GM18526 (cell line): ENCODE results near the gene TTR.

Source experiments
- POLR2A ChIP-seq: IDR thresholded peaks from 3 replicates; pipeline ENCODE4 v1.6.1; 2011; ENCODE audit not compliant: insufficient read length; ENCODE audit errors: extremely low read depth

The TTR gene

DNA sequence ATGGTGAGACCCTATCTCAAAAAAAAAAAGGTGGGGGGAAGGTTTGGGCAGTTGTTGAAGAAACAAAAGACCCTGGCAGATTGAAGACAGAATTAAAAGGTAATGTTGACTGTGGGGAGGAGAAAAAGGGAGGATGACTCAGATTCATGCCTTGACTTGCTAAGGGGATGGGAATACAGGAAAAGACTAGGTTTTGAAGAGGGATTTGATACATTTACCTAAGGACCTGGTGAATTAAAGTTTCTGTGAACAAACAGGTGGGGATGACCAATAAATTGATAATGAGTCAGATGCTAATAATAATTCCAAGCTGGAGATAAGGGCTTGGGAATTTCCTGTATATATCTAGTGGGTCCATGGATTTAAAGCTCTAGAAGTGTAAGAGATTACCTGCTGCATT is 27.6 kb downstream of the TTR start:
- no peak for TF ChIP-seq POLR2A

DNA sequence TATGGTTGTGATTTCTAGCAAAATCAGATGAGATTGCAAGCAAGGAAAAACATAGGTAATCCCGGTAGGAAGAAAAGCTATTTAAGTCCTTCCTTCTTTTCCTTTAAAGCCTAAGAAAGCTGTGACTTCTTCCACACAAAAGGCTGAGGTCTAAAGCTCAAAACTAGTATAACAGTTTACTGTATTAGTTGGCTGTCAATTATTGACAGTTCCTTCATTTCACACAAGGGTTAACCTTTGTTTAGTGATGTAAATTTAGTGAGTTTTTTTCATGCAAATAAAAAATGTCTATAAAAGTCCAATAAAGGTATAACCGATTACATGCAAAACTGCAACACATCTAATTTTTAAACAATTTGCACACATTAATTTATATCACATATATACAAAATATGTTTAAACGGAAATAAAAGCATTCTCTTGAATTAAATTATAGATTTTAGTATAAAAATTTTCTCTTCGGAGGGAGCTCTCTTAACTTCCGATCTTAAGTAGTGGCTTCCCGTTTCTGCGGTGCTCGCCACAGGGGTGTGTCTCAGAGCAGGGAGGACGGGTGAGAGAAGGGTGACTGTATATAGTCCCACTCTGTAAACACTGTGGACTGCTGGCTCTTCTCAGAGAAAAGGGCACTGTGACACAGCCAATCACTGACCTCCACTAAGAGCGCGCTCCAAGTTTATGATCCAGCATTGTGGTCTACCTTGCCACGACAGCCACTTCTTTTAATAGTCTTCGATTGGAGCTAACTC is 33.4 kb downstream of the TTR start:
- no peak for TF ChIP-seq POLR2A

DNA sequence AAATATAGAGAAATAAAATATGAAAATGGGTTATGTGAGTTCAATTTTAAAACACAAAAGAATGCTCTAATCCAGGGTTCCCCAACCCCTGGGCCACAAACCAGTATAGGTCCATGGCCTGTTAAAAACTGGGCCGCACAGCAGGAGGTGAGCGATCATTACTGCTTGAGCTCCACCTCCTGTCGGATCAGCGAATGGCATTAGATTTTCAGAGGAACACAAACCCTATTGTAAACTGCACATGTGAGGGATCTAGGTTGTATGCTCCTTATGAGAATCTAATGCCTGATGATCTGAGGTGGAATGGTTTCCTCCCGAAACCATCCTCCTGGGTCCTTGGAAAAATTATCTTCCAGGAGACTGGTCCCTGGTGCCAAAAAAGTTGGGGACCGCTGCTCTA is 34.7 kb downstream of the TTR start:
- no peak for TF ChIP-seq POLR2A

DNA sequence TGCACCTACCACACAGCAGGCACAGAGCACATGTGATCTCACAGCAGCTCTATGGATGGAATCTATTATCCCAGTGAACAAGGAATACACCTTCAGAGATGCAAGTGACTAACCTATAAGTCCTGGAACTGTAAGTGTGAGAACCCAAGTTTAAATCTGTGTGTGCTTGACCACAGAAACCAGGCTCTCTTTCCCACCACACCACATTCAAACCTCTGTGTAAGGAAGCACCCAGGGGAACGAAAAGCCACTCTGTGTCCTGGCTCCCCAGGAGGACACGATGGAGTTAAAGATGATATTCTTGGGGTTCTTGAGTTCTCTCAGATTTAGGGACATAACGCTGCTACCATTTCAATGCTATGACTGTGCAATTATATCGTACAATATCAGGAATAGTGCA is 38.9 kb downstream of the TTR start:
- no peak for TF ChIP-seq POLR2A

DNA sequence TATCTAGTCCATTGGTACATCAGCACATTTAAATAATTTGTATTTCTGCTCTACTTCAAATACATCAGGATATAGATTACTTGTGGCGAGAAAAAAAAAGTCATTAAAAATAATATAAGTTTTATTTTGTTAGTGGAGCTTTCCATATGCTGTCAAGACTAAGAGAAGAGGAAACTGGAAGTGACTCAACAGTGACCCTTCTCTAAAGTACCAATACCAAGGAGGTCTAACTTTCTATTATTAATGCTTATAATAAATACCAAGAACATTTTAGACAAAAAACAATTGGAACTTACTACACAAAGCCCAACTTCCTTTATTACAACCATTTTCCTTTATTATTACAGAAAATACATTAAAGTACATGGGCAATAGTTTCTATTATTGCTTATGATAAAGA is 39.8 kb downstream of the TTR start:
- no peak for TF ChIP-seq POLR2A

DNA sequence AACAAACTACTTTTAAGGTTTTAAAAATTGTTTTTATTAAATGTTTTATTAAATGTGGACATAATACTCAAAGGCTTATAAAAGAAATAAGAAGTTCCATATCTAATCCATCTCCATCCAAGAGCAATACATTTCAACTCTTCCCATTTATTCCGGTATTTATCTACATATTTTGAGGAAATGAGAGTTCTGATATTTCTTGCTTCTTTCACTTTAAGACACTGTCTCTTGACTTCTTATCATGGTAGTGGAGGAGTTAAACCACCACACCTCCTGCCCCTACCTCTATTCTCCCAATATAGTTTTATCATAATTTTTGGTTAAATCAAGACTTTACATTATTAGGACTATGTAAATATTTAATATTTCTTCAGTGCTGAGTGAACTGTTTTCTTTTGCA is 40.7 kb downstream of the TTR start:
- TF ChIP-seq POLR2A, result no peak

DNA sequence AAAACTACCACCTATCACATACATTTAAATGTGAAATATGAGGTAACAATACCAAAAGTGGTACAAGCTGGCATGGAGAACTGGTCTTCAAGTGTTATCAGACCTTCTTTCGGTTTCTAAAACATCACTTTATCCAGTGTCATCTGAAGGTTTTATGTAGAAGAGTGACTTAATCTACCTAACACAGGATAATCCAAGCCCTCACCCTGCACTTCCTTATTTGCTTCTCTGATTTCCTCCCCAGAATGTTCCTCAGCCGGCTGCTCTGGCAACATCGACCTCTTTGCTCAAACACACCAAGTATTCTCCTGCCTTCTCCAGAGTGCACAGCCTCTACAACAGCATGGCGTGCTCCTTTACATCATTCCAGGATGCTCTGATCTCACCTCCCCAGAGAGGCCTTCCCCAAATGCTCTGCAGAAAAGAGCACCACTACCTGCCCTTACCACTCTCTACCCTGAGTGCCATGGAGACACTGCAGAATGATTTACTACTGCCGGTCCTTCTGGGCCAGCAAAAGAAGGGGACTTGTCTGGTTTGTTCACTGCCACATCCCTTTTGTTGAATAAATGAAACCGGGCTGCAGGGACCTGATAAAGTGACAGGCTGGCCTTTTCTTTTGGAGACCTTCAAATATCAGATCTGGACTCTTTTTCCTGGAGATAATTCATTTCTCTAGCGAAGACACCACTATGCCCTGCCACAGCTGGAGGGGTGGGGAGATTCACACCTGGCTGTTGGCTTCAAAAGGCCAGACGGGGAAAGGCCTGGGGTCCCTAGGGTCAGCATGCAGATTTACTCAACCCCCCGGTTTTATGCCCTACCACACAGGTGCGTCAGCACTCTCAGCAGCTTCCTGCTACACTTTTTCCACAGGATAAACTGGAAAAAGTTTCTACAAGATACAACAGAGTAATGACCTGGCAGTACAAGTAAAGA is 42.0 kb downstream of the TTR start:
- TF ChIP-seq POLR2A, result no peak

DNA sequence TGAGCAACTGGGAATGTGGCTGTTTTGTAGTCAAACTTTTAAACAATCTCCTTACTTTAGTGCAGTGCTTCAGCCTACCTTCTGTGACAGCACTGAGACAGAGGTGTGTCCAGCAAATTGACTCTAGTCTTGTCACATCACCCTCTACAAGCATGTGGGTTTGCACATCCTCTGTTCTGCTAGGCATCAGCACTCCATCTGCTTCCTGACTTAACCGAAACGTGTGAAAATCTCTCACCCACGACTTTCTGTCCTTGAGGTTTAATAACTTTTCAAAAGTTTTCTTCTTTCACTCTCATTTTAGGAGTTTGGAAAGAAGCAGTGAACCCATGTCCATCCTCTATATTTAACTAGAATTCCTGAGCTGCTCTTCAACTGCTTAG is 42.6 kb downstream of the TTR start:
- no peak for TF ChIP-seq POLR2A

DNA sequence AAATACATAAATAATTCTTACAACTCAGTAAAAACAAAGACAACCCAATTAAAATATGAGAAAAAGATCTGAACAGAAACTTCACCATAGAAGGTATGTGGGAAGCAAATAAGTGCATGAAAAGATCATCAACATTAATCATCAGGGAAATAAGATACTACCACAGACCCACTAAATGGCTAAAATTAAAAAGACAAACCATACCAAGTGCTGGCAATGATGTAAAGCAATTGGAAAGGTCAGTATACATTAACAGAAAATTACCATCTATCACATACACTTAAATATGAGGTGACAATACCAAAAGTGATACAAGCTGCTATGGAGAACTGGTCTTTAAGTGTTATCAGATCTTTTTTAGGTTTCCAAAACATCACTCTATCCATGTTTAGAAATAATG is 44.7 kb downstream of the TTR start:
- no peak for TF ChIP-seq POLR2A

DNA sequence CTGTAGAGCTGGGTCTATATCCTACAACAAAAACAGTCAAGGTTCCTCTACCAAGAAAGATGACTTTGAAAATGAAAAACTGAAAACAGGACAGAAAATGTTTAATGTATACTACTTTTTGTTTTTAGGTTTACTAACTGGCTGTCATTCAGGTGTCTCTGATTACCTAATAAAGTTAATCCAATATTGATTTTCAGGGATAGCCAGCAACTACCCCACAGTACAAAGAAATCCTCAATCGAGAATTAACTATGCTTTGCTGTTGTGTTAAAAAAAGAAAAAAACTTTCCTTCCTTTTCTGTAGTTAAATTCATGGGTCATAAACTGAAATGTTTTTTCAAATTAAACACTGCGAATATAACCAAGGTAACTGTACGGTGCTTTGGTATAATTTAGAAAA is 45.8 kb downstream of the TTR start:
- TF ChIP-seq POLR2A, result no peak

DNA sequence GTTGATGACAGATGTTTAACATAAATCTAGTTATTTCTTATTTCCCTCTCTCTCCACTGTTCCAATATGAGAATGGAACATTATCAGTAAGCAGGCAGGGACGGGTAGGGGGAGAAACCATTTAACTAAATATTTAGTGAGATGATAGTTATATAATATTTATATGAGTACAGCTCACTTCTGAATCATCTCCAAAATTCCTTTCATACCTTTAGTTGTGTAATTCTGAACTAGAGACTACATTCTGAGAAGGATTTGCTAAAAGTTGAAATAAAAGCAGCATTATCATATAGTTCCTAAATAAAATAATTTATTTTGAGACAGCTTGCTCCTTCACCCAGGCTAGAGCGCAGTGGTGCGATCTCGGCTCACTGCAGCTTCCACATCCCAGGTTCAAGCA is 51.3 kb downstream of the TTR start:
- no peak for TF ChIP-seq POLR2A

DNA sequence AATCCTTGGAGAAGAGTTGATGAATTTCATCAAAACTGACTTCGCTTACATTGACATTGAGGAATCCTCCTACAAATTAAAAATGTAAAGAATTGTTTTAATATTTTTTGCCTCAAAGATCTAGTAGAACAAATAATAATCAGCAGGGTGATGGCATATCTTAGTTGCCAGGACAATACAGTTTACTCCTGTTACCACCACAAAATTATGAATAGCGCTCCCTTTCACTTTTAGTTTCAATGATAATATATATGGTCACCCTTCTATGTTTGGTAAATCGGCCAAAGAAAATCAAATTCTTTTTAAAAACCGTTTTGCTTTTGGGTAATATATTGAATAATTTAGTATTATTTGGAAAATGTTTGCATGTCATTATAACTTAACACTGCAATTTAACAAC is 53.7 kb downstream of the TTR start:
- no peak for TF ChIP-seq POLR2A

DNA sequence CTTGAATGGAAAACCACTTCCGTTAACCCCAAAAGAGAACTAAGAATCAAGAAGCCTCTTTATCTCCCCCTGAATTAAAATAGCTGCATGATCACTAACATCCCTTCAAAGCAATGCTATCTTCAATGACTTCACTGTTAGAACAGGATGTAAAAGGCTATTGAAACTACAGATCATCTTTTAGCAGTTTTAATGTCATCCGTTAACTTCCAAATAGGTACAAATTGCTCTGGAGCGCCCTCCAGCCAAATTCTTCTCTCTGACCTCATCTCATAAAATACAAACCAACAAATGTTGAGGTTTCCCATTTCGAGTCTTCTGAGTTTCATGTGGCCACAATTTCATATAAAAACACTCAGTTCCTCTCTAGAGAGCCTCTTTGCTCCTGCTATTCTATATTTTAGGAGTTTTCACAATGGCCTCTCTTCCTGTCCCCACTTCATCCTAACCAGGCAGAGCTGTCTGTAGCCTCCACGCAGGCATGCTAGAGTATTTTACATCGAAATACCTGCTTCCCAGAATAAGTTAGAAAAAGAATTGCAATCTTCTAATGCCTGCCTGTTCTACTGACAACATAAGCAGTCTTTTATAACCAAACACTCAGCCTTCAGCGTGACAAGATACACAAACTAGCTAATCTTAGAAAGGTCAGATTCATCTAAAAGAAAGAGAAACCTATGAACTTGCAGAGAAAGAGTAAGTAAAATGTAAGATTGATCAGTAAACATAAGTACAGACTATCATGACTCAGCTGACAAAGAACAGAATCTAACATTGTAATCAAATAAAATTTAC is 54.9 kb downstream of the TTR start:
- TF ChIP-seq POLR2A, result no peak

DNA sequence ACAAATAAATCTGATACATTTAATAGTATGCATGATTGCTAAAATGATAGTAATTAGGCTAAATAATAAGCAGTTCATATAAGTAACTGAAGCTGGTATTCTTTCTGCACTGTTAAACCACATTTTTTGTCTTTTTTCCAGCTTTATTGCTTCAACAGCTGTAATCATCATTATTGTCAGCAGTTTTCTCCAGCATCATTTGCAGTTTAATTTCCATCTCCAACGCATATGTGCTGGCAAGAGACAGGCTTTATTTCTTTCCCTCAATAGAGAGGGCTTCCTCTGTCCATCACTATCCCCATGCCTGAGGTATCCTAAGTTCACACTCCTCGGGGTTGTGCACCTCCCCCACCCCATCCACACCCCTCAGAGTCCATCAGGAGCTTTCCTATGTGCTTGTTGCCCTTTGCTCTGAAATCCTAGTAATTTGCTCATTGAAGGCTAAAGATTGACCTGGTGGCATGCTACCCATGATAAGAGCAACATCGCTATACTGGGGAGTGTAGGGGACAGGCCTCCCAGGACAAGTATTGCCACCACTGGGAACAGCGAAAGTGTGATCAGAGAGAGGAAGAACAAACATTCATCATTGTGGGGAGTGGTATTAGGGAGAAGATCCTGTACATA is 55.6 kb downstream of the TTR start:
- TF ChIP-seq POLR2A, result no peak
